HG03342 (cell line): ENCODE measurements around the gene THY1.
"Not testable (repeated sequence)": the region's sequence is repeated elsewhere in the genome, so short reads cannot be mapped to it uniquely, and the experiment has no call there.

Experiments
- ATAC-seq: cut with Tn5 transposase; IDR thresholded peaks from one replicate; pipeline ENCODE4 v1.9.1; 2021; ENCODE audit warnings: mild to moderate bottlenecking, moderate library complexity; ENCODE audit not compliant: unreplicated experiment

Gene THY1

DNA sequence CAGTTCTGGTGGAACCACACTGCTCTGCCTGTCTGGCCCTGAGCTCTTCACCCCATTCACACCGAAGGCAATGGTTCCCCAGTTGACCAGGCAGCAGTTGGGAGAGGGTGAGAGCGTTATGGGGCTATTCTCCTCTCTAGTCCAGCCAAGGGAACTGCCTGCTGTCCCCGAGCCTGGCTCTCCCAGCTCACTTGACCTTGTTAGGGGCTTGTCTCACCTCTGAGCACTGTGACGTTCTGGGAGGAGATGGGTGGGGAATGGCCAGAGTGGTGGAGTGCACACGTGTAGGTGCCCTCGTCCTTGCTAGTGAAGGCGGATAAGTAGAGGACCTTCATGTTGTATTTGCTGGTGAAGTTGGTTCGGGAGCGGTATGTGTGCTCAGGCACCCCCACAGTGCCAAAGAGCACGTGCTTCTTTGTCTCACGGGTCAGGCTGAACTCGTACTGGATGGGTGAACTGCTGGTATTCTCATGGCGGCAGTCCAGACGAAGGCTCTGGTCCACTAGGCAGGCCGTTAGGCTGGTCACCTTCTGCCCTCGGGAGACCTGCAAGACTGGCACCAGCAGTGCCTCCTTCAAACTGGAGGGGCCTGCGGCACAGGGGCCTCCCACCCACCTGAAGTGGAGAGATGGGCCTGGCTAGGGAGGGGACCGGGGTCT is 3.0 kb downstream of the THY1 start:
- no peak for ATAC-seq

- ATAC-seq, result no peak
Observed at GRCh38 chr11:119419246-119419645, 3.7 kb downstream of the THY1 start.

DNA sequence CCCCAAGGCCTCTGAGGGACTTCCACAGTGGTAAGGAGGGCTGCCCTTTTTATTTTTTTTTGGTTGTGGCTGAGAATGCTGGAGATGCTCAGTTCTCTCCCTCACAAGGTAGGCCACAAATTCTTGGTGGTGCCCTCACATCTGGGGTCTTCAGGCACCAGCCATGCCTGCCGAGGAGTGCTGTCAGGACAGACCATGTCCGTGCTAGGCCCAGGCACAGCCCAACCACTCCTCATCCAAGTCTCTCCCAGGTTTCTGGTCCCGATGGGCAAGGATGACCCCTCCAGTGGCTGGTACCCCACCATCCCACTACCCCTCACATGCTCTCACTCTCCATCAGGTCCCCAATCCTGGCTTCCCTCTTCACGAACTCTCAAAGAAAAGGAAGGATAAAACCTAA is 4.2 kb downstream of the THY1 start:
- ATAC-seq, result no peak

GRCh38 chr11:119417726-119418540 is 5.0 kb downstream of the THY1 start:
- ATAC-seq, result no peak

DNA sequence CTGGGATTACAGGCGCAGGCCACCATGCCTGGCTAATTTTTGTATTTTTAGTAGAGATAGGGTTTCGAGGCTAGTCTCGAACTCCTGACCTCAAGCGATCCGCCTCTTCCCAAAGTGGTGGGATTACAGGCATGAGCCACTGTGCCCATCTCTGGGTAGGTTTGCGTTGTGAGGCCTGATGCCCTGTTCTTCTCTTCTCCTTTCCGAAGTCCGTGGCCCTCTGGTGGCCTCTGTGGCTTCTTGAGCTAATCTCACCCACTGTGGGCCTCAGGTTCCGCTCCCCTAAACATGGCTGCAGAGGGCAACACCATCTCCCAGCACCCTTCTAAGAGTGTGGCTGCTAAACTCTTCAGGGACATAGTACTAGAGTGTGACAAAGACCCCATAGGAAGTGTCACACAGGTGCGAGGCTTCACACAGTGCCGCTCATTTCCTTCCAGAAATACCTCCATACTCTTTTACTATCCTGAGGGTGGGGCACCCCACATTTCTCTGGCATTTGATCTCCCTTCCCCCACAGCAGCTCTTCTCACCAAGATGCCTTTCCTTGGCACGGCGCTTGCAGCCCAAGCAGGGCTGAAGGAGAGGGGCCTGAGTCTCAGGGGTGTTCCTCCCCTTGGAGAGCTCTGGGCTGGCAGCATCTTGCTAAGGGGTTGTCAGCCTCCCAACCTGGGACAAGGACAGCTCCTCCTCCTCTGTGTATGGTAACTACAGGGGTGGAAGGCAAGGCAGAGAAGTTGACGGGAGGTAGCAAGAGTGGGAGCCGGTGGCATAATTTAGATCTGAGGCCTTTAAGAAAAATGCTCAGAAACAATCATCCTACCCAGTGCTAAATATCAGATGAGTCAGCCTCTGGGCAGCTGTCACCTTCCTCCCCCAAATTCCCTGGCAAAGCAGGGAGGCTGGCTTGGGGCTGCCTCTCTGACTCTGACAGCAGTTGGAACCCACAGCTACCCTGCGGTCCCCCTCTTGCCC is 6.1 kb downstream of the THY1 start:
- ATAC-seq, result no peak

DNA sequence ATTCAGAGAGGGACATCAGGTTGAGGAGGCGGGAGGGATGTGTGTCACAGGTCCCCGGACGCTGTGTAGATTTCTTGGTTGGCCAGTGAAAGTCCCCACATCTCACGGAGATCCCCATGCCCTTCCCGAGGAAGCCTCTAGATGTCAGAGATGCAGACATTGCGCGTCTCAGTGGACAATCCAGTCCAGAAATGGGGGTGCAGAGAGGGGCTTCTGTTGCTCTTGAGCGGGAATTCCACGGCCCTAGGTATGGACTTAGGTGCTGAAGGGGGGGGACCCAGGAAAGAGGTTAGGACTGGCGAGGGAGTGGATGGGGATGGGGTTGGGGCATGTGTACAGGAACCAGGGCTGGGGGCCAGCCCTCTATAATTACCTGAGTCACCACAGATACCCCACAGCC is 7.0 kb downstream of the THY1 start:
- ATAC-seq, result no peak

- no peak for ATAC-seq
Observed at GRCh38 chr11:119415517-119415916, 7.5 kb downstream of the THY1 start.

- no peak for ATAC-seq
Observed at GRCh38 chr11:119414734-119415133, 8.2 kb downstream of the THY1 start.

DNA sequence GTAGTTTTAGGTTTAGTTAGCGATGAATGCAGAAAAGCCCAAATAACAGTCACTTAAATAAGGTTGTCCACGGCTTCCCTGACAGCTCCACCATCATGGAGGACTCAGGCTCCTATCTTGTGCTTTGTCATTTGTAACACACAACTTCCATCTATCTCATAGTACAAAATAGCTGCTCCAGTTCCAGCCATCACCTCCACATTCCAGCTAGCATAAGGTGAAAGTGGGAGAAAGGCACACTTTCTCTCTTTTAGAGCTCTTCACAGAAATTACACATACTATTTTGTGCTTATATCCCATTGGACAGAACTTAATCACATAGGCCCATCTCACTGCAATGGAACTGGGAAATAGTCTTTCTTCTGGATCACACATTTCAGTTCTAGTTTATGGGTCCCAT is 8.7 kb downstream of the THY1 start:
- ATAC-seq, result no peak

GRCh38 chr11:119412072-119412471 is 10.9 kb downstream of the THY1 start:
- ATAC-seq, result no peak

GRCh38 chr11:119410501-119410900 is 12.5 kb downstream of the THY1 start:
- ATAC-seq, result no peak

GRCh38 chr11:119409731-119410130 is 13.2 kb downstream of the THY1 start:
- no peak for ATAC-seq

DNA sequence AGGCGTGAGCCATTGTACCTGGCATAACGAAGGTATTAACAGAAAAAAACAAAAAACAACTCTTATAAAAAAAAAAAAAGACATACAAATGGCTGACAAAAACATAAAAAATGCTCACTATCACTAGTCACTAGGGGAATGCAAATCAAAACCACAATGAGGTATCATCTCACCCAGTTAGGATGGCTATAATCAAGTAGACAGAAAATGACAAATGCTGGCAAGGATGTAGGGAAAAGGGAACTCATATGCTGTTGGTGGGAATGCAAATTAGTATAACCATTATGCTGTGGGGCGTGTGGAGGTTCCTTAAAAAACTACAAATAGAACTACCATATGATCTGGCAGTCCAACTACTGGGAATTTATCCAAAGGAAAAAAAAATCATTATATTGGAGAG is 17.0 kb downstream of the THY1 start:
- no peak for ATAC-seq

GRCh38 chr11:119405448-119405847 is 17.5 kb downstream of the THY1 start:
- not testable (repeated sequence) for ATAC-seq

DNA sequence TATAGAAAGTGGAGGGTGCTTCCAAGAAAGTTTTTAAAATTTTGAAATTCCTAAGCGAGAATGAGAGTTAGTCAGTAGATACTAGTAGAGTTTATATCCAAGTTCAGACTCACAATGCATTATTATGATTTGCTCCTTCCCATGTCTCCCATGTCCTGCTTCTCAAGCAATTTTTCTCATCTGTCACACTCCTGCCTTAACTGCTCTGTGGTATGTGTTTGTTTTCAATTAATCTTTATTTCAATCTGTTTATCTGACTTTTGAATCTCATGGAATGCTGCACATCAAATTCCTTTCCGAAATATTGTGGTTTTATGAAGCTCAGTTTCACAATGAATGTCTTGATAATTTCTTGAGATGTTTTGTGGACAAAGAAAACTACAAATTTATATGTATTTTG is 18.1 kb downstream of the THY1 start:
- no peak for ATAC-seq

DNA sequence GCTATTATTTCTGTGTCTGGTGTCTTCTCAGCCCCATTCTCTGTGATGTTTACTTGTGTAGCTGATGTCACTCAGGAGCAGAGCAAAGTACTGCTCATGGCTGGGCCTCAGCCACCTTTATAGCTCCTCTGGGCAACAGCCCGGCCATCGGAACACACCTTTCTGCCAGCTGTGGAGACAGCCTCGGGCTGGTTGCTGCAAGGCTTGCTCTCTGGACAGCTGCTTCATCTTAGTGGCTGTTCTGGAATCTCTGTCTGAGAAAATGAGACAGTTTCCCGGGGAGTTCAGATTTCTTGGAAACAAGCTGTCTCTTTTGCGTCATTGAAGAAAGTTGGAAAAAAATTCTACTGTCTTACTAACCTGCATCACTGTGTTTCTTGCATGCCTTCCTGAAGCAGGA is 20.0 kb downstream of the THY1 start:
- no peak for ATAC-seq

DNA sequence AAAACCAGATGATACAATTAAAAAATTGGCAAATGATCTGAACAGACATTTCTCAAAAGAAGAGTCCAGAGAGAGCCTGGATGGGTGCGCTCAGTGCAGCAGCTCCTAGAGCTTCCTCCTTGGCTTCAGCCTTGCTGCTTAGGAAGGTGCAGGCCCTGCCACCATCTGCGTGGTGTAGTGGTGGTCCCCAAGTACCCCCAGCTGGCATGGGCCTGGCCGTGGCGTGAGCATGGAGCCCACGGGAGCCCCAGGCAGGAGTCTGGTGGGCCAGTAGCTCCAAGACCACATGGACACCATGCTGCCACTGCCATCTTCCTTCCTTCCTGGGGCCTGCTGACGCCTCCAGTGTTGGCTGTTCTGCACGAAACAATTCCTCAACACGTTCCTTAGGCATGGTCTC is 20.5 kb downstream of the THY1 start:
- ATAC-seq, result no peak

GRCh38 chr11:119400860-119401259 is 22.1 kb downstream of the THY1 start:
- no peak for ATAC-seq

GRCh38 chr11:119397740-119398139 is 25.2 kb downstream of the THY1 start:
- no peak for ATAC-seq

DNA sequence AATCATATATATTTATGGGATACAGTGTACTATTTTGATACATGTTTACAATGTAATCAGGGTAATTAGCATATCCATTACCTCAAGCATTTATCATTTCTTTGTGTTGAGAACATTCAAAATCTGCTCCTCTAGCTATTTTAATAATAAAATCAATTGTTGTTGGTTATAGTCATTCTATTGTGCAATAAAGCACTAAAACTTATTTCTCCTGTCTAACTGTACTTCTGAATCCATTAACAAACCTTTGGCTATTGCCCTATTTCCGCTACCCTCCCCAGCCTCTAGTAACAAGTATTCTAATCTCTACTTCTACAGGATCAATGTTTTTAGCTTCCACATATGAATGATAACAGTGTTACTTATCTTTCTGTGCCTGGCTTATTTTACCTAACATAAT is 26.1 kb downstream of the THY1 start:
- no peak for ATAC-seq

DNA sequence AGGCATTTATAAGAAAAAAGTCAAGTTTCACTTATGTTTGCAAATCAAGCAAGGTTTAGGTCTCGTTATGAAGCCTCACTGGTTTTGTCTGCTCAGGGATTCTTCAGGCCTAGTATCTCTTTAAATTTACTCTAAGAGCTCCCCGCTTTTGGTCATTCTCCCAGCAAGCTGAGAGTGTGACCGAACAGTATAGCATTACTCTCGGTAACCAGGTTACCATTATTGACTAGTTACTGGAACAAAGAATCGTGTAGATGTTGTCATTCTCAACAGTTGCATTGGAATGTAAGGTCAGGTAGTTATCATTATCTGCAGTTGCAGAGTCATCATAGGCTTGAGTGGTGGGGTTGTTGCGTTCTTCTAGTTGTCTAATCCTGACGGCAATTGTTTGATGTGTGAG is 31.7 kb downstream of the THY1 start:
- no peak for ATAC-seq
